GM21515 (cell line): ENCODE results near the gene RGS3.
A peak's percentile ranks its signal among the peaks of the same experiment; 100 is the strongest.

Source experiments
- ATAC-seq: cut with Tn5 transposase; IDR thresholded peaks from one replicate; pipeline ENCODE4 v1.9.1; 2021; ENCODE audit not compliant: unreplicated experiment

Gene RGS3

GRCh38 chr9:113598451-113598850 lies 134.9 kb downstream of the RGS3 start:
- ATAC-seq, result no peak

GRCh38 chr9:113598883-113599282 lies 135.4 kb downstream of the RGS3 start:
- ATAC-seq, result no peak

DNA sequence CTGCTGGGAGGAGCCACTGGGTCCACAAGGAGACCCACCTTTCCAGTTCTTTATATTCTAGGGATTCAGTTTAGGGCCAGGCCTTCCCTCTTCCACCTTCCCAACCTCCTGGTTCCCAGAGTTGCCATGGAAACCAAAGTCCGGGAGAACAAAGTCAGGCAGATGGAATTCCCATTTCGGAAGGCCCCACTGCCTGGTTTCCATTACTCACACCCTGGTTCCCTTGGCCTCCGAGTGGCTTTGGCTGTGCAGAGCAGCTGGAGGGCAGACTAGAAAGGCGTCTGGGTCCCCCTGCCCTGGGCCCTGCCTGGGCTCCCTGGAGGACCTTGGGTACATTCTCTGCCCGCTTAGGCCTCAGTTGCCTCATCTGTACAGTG lies 136.1 kb downstream of the RGS3 start:
- no peak for ATAC-seq

DNA sequence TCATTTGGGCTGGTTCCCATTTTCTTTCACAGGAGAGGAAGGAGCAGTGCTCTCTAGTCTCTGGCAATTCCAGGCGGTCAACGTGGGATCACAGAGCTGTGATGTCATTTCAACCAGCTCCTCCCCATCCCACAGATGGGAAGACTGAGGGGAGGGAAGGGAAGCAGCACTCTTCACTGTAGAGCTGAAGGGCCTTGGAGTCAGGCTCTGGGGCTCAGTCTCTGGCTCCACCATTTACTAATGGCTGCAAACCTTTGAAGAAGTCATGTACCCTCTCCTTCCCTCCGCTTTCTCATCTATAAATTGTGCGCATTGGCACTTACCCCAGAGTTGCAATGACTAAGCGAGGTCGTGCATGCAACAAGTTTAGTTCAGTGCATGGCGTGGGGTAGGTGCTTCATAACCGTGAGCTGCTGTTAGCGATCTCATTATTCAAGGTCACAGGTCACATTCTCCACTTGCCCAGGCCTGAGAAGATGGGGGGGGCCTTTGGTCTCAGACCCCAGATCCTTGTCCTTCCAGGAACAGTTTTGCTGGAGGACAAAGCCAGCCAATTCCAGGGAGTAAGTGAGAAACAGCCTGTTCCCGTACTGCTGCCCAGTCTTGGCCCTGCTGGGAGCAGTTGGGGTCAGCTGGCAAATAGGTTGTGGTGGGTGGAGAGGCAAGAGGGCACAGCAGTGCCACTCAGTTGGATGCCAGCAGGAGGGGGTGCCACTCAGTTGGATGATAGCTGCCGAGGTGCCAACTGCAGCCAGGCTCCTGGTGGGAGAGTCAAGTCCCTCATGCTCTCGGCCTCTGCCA lies 136.7 kb downstream of the RGS3 start:
- no peak for ATAC-seq

GRCh38 chr9:113600871-113601614 lies 137.5 kb downstream of the RGS3 start:
- no peak for ATAC-seq

GRCh38 chr9:113601656-113602055 lies 138.1 kb downstream of the RGS3 start:
- ATAC-seq, result no peak

GRCh38 chr9:113602126-113603047 lies 138.9 kb downstream of the RGS3 start:
- peak; percentile 55 for ATAC-seq

- ATAC-seq, result no peak
Observed at GRCh38 chr9:113603048-113603375, 139.5 kb downstream of the RGS3 start.

GRCh38 chr9:113603773-113604172 lies 140.2 kb downstream of the RGS3 start:
- ATAC-seq, result no peak

- no peak for ATAC-seq
Observed at GRCh38 chr9:113604393-113604792, 140.9 kb downstream of the RGS3 start.

- no peak for ATAC-seq
Observed at GRCh38 chr9:113606510-113606909, 143.0 kb downstream of the RGS3 start.

DNA sequence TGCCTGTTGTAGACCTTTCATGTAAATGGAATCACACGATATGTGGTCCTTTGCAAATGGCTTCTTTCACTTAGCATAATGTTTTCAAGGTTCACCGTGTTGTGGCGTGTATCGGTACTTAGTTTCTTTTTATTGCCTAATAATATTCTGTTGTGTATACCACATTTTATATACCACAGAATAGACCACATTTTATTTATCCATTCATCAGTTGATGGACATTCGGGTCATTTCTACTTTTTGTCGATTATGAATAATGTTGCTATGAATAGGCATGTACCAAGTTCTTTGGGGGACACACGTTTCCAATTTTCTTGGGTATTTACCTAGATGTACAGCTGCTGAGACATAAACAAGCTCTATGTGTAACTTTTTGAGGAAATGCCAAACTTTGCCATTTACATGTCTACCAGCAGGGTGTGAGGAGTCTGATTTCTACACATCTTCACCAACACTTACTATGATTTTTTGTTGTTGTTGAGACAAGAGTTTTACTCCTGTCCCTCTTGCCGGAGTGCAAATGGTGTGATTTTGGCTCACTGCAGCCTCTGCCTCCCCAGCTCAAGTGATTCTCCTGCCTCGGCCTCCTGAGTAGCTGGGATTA lies 144.7 kb downstream of the RGS3 start:
- no peak for ATAC-seq

DNA sequence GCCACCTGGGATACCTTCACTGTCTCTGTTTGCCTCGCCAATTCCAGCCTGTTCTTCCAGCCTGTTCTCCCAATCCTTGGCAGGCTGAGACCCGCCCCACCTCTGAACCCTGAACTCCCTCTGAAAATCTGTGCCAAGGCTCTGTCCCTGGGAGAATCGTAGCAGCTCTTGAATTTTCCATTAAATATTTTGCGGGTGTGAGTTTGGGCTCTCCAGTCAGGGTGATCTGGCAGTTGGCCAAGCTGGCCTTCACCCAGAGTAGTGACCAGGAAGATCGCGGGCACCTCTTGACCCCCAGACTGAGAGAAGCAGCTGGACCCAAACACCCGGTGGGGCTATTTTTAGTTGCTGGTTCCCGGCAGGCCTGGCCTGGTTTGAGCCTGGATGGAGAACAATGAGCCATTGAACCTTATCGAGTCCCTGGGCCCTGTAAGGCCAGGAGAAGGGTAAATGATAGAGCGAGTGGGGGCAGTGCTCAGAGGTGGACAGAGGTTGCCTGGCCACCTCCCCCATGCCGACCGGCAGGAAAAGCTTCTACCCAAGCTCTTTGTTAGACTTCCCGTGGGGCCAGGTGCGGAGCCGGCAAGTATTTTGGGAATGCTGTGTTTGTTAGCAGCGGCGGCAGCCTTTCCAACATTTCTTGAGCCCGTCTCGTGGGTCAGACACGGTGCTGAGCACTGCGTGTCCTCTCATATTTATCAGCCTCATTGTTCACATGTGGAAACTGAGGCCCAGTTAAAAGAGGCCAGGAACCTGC lies 146.2 kb downstream of the RGS3 start:
- no peak for ATAC-seq

DNA sequence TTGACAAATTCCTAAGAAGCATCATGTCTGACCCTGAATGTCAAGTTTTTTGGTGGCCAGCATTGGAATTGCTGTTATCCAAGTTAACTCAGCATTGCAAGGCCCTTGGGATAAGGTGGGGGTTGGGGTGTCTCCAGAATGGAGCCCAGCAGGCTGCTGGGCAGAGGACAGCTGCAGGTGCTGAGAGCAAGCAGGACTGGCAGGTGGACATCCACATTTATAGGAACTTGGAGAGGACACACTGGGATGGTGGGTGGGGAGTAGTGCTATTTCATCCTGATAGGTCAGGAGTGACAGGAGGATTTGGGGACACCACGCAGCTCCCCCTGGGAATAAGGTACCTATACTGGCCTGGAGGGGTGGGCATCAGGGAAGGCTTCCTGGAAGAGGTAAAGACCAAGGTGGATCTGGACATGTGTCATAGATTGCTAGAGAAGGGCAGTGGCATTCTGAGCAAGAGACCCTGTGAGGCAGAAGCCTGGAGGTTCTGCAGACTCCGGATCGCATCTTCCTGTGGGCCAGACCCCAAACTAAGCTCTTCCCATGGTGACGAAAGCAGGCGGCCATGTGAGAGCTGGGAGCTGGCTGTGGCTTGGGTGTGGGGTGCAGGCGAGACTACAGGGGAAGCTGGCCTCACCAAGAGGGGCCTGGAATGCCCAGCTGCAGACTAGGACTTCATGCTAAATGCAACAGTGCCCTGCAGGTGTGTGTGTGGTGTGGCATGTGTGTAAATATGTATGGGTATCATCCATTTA lies 148.1 kb downstream of the RGS3 start:
- ATAC-seq, result no peak

DNA sequence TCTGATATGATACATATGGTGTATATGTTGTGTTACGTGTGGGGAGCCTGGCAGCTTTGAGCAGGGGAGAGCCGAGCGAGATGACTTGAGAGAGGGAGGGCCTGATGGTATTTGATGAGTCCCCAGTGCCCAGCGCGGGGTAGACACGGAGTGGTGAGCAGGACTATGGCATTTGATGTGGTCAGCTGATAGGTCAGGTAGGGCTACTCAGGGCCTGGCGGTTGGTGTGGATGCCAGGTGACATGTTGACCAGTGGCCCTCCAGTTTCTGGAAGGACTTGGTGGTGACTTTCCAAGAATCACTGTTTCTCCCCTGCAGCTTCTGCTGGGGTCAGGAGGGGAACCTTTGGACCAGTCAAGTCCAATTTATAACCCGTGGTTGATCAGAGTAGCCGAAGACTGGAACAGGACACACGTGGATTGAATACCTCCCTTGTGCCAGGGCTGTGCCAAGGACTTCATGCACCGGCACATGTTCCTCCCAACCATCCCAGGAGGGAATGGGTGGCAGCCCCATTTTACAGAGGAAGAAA lies 148.8 kb downstream of the RGS3 start:
- no peak for ATAC-seq

DNA sequence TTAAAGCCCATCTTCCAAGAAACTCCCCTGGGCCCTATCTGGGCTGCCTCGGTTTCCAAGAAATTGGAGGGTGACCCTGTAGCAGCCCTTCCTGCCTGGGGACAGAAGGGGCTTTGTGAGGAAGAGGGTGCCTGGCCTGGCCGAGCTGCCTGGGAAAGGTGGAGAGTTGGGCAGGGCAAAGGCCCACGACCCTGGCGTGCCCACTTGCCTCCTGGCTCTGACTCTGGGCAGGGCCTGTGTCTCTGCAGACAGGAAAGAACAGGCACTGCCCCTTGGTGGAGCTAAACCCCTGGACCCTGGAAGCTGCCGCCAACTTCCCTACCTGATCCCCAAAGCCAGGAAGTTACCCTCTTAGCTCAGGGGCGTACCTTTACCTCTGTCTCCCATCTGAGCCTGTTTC lies 149.3 kb downstream of the RGS3 start:
- ATAC-seq, result no peak

DNA sequence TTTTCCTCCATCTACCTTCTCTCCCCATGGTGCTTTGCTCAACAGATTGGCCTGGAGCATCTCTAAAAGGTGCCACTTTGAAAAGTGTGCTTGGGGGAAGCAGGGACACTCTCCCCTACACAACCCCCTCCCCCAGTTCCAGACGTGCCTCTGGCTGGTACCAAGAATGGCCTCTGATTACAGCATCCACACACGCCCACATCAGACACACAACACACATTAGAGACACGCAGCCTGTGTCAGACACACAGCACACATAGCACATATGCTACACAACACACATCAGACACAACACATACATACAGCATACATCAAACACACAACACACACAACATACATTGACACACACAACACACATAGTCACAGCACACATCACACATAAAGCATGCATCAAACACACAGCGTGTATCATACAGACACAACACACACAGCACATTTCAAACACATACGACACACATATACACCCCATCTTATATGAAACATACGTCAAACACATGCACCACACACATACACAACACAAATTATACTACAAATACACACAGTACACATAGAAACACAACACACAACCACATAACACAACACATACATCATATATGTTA lies 150.4 kb downstream of the RGS3 start:
- ATAC-seq, result no peak

GRCh38 chr9:113614843-113615648 lies 151.5 kb downstream of the RGS3 start:
- no peak for ATAC-seq
